DND-41 (cell line): ENCODE results near the gene TPPP.

Experiments
- ATAC-seq: fragments of 200-7000 bp; cut with Tn5 transposase; 3 replicates; pipeline ENCODE4 v1.9.1; 2021; ENCODE audit warnings: low read depth; ENCODE audit not compliant: insufficient read depth
- DNase-seq: peaks from one replicate; pipeline ENCODE4 v3.0.0-alpha.2; 2020
- H2AFZ ChIP-seq: 2 replicates; pipeline ENCODE4 v1.6.0; 2012; ENCODE audit warnings: low read depth, low read length
- H3K27ac ChIP-seq: 2 replicates; pipeline ENCODE4 v1.5.1; 2012; ENCODE audit warnings: low read length, inconsistent platforms
- H3K27me3 ChIP-seq: fragments of 200-600 bp; sonication (generic); 2 replicates; pipeline ENCODE4 v1.6.0; 2012; ENCODE audit warnings: low read length, mild to moderate bottlenecking, inconsistent platforms; ENCODE audit not compliant: insufficient read depth, poor library complexity
- H3K36me3 ChIP-seq: 2 replicates; pipeline ENCODE4 v1.5.1; 2012; ENCODE audit warnings: low read length, inconsistent platforms; ENCODE audit not compliant: insufficient read depth
- H3K4me1 ChIP-seq: 2 replicates; pipeline ENCODE4 v1.5.1; 2012; ENCODE audit warnings: mild to moderate bottlenecking, low read length; ENCODE audit not compliant: insufficient read depth
- H3K4me2 ChIP-seq: 2 replicates; pipeline ENCODE4 v1.6.0; 2012; ENCODE audit warnings: mild to moderate bottlenecking, moderate library complexity, low read length, inconsistent platforms; ENCODE audit not compliant: insufficient read depth
- H3K4me3 ChIP-seq, 2 experiments: fragments of 200-600 bp in 1 of 2; shearing (Covaris generic) in 1 of 2; 2 replicates each; pipeline ENCODE4 v1.5.1; 2012 to 2016; ENCODE audit warnings: inconsistent platforms in 2 of 2, low read length in 2 of 2, mild to moderate bottlenecking in 2 of 2, low read depth in 1 of 2, moderate library complexity in 1 of 2
- H3K79me2 ChIP-seq: 2 replicates; pipeline ENCODE4 v1.6.0; 2012; ENCODE audit warnings: low read length, inconsistent platforms; ENCODE audit not compliant: insufficient read depth
- H3K9ac ChIP-seq: 2 replicates; pipeline ENCODE4 v1.6.0; 2012; ENCODE audit warnings: low read depth, mild to moderate bottlenecking, inconsistent platforms, low read length, moderate library complexity
- H3K9me3 ChIP-seq: 2 replicates; pipeline ENCODE4 v1.5.1; 2012; ENCODE audit warnings: low read length, moderate library complexity, mild to moderate bottlenecking, inconsistent platforms; ENCODE audit not compliant: insufficient read depth, severe bottlenecking
- H4K20me1 ChIP-seq: 2 replicates; pipeline ENCODE4 v1.6.0; 2012; ENCODE audit warnings: low read length; ENCODE audit not compliant: insufficient read depth
- EZH2 ChIP-seq: IDR thresholded peaks from 3 replicates; pipeline ENCODE4 v1.6.1; 2012; ENCODE audit warnings: borderline replicate concordance, low read depth, mild to moderate bottlenecking, moderate library complexity, low read length, inconsistent platforms; ENCODE audit not compliant: severe bottlenecking
- TF ChIP-seq, protein P1 (sequence below): IDR thresholded peaks from 2 replicates; pipeline ENCODE4 v1.5.1; 2012; ENCODE audit warnings: borderline replicate concordance, low read length, moderate library complexity, mild to moderate bottlenecking; ENCODE audit not compliant: poor library complexity, severe bottlenecking; ENCODE audit errors: extremely low read depth

The TPPP gene

DNA sequence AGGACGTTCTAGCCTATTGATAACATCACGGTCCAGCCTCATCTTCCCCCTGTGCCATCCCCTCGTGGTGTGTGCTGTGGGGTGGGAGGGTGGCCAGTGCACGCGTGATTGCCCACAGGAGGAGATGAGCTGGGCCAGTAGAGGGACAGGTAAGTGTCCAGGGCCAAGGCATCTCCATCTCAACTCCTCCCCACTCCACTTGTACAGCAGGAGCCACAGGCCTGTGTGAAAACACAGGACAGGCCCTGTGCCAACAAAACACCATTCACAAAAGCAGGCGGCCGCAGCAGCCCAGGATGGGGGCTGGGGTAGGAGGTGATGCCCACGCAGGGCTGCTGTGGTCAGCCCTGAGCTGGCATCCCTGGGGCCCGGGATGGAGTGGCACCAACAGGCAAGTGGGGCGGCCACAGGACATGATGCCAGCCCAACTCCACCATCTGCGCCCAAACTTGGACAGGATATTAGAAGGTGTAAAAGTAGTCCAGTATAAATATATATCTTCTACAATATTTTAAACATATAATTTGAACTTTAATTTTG is 32.6 kb downstream of the TPPP start:
- Histone ChIP-seq H3K79me2 (no peaks in the 10 kb centered on the region), H3K4me2 (no peak overlapping the region), H4K20me1 (peaks cover 6% of the 10 kb centered on the region; the same call in 1 of the 2 replicates), H3K9me3 (no peaks in the 10 kb centered on the region), H2AFZ (no peak overlapping the region), H3K4me3 (no peak overlapping the region), H3K4me1 (no peaks in the 10 kb centered on the region), H3K9ac (no peak overlapping the region), H3K27me3 (no peaks in the 10 kb centered on the region), H3K36me3 (peaks cover 89% of the 10 kb centered on the region), H3K27ac (no peak overlapping the region)
- ATAC-seq (no peak), DNase-seq (no peak)
- no peak for TF ChIP-seq EZH2
- TF ChIP-seq, protein P1, sequence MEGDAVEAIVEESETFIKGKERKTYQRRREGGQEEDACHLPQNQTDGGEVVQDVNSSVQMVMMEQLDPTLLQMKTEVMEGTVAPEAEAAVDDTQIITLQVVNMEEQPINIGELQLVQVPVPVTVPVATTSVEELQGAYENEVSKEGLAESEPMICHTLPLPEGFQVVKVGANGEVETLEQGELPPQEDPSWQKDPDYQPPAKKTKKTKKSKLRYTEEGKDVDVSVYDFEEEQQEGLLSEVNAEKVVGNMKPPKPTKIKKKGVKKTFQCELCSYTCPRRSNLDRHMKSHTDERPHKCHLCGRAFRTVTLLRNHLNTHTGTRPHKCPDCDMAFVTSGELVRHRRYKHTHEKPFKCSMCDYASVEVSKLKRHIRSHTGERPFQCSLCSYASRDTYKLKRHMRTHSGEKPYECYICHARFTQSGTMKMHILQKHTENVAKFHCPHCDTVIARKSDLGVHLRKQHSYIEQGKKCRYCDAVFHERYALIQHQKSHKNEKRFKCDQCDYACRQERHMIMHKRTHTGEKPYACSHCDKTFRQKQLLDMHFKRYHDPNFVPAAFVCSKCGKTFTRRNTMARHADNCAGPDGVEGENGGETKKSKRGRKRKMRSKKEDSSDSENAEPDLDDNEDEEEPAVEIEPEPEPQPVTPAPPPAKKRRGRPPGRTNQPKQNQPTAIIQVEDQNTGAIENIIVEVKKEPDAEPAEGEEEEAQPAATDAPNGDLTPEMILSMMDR: no peak

- peaks cover under 1% of the 10 kb centered on the region; the same call in 1 of the 2 replicates for H4K20me1 ChIP-seq
- H3K9ac ChIP-seq: no peak overlapping the region
- H3K27me3 ChIP-seq: no peaks in the 10 kb centered on the region
- no peak for TF ChIP-seq EZH2
- TF ChIP-seq, protein P1: no peak
- H3K4me3 ChIP-seq: no peak overlapping the region
- no peaks in the 10 kb centered on the region for H3K9me3 ChIP-seq
- H2AFZ ChIP-seq: no peak overlapping the region
- no peaks in the 10 kb centered on the region for H3K79me2 ChIP-seq
- no peaks in the 10 kb centered on the region for H3K4me1 ChIP-seq
- no peak overlapping the region for H3K4me2 ChIP-seq
- H3K27ac ChIP-seq: no peak overlapping the region
- H3K36me3 ChIP-seq: peaks cover 86% of the 10 kb centered on the region
- DNase-seq: no peak
- no peak for ATAC-seq
Observed at GRCh38 chr5:659496-660263, 33.5 kb downstream of the TPPP start.

GRCh38 chr5:658103-658502 is 35.0 kb downstream of the TPPP start:
- H3K4me2 ChIP-seq: no peak overlapping the region
- H3K4me3 ChIP-seq: no peak overlapping the region
- H2AFZ ChIP-seq: no peak overlapping the region
- H3K4me1 ChIP-seq: no peaks in the 10 kb centered on the region
- DNase-seq (no peak), ATAC-seq (no peak)
- no peaks in the 10 kb centered on the region for H3K9me3 ChIP-seq
- H3K27ac ChIP-seq: no peak overlapping the region
- H3K27me3 ChIP-seq: no peaks in the 10 kb centered on the region
- TF ChIP-seq, protein P1: no peak
- no peak overlapping the region for H3K9ac ChIP-seq
- no peaks in the 10 kb centered on the region for H3K79me2 ChIP-seq
- H3K36me3 ChIP-seq: peaks cover 82% of the 10 kb centered on the region
- no peaks in the 10 kb centered on the region; the same call in 1 of the 2 replicates for H4K20me1 ChIP-seq
